T-helper 1 cell treated with Interleukin-12 subunit alpha and Interleukin-12 subunit beta and Interleukin-4 antibody, amounts not matched to agents 30 ng/mL and 1 ng/mL, for 36 hours (primary cell): ENCODE results near the gene MAMDC2. TPM values are rescaled to one million over a fixed set of nuclear protein-coding genes. Genes with fewer than 3 reads are reported as not detected.

Source experiments
- intact Hi-C: fragments of 100-400 bp; cut with micrococcal nuclease; formaldehyde crosslinking; loops from one replicate; pipeline ENCODE4 v1.15.1; 2024
- total RNA-seq: library from RNA; stranded (reverse); gene quantifications from 2 replicates; pipeline ENCODE4 v1.2.3, GENCODE V29; 2022

The MAMDC2 gene
- not detected in 2 replicates for total RNA-seq

GRCh38 chr9:70043689-70044489 lies at the start of gene MAMDC2:
TSS of gene MAMDC2 (plus strand) at chr9:70043848. CDS start at chr9:70044198, 350 bp downstream.
- intact Hi-C loops: no loop called here

GRCh38 chr9:69995846-69996245 lies 47.8 kb upstream of the MAMDC2 start:
- intact Hi-C loops: no loop called here

GRCh38 chr9:69996967-69997366 lies 46.7 kb upstream of the MAMDC2 start:
- intact Hi-C loops: no loop called here

GRCh38 chr9:69997524-69997923 lies 46.1 kb upstream of the MAMDC2 start:
- intact Hi-C loops: no loop called here

- intact Hi-C loops: no loop called here
Observed at GRCh38 chr9:69999315-69999714, 44.3 kb upstream of the MAMDC2 start.

- intact Hi-C loops: no loop called here
Observed at GRCh38 chr9:70000469-70000868, 43.2 kb upstream of the MAMDC2 start.

- intact Hi-C loops: no loop called here
Observed at GRCh38 chr9:70003901-70004714, 39.5 kb upstream of the MAMDC2 start.

GRCh38 chr9:70006306-70006705 lies 37.3 kb upstream of the MAMDC2 start:
- intact Hi-C loops: no loop called here

- intact Hi-C loops: no loop called here
Observed at GRCh38 chr9:70007831-70008230, 35.8 kb upstream of the MAMDC2 start.

GRCh38 chr9:70010015-70010414 lies 33.6 kb upstream of the MAMDC2 start:
- intact Hi-C loops: no loop called here

- intact Hi-C loops: no loop called here
Observed at GRCh38 chr9:70011366-70011765, 32.3 kb upstream of the MAMDC2 start.

GRCh38 chr9:70012569-70012968 lies 31.1 kb upstream of the MAMDC2 start:
- intact Hi-C loops: no loop called here

GRCh38 chr9:70013598-70014196 lies 30.0 kb upstream of the MAMDC2 start:
- intact Hi-C loops: no loop called here

GRCh38 chr9:70015099-70015498 lies 28.5 kb upstream of the MAMDC2 start:
- intact Hi-C loops: no loop called here

GRCh38 chr9:70020217-70020616 lies 23.4 kb upstream of the MAMDC2 start:
- intact Hi-C loops: no loop called here

- intact Hi-C loops: no loop called here
Observed at GRCh38 chr9:70020991-70021571, 22.6 kb upstream of the MAMDC2 start.

GRCh38 chr9:70028287-70028686 lies 15.4 kb upstream of the MAMDC2 start:
- intact Hi-C loops: no loop called here

- intact Hi-C loops: no loop called here
Observed at GRCh38 chr9:70030156-70030555, 13.5 kb upstream of the MAMDC2 start.

- intact Hi-C loops: no loop called here
Observed at GRCh38 chr9:70031141-70031545, 12.5 kb upstream of the MAMDC2 start.

GRCh38 chr9:70034271-70034711 lies 9.4 kb upstream of the MAMDC2 start:
- intact Hi-C loops: no loop called here

- intact Hi-C loops: no loop called here
Observed at GRCh38 chr9:70035691-70036090, 8.0 kb upstream of the MAMDC2 start.

- intact Hi-C loops: no loop called here
Observed at GRCh38 chr9:70036641-70037040, 7.0 kb upstream of the MAMDC2 start.
